DND-41 (cell line): ENCODE data around the gene NFIA.

ENCODE experiments used
- ATAC-seq: fragments of 200-7000 bp; cut with Tn5 transposase; 3 replicates; pipeline ENCODE4 v1.9.1; 2021; ENCODE audit warnings: low read depth; ENCODE audit not compliant: insufficient read depth
- DNase-seq: peaks from one replicate; pipeline ENCODE4 v3.0.0-alpha.2; 2020
- H2AFZ ChIP-seq: 2 replicates; pipeline ENCODE4 v1.6.0; 2012; ENCODE audit warnings: low read depth, low read length
- H3K27ac ChIP-seq: 2 replicates; pipeline ENCODE4 v1.5.1; 2012; ENCODE audit warnings: low read length, inconsistent platforms
- H3K27me3 ChIP-seq: fragments of 200-600 bp; sonication (generic); 2 replicates; pipeline ENCODE4 v1.6.0; 2012; ENCODE audit warnings: low read length, mild to moderate bottlenecking, inconsistent platforms; ENCODE audit not compliant: insufficient read depth, poor library complexity
- H3K36me3 ChIP-seq: 2 replicates; pipeline ENCODE4 v1.5.1; 2012; ENCODE audit warnings: low read length, inconsistent platforms; ENCODE audit not compliant: insufficient read depth
- H3K4me1 ChIP-seq: 2 replicates; pipeline ENCODE4 v1.5.1; 2012; ENCODE audit warnings: mild to moderate bottlenecking, low read length; ENCODE audit not compliant: insufficient read depth
- H3K4me2 ChIP-seq: 2 replicates; pipeline ENCODE4 v1.6.0; 2012; ENCODE audit warnings: mild to moderate bottlenecking, moderate library complexity, low read length, inconsistent platforms; ENCODE audit not compliant: insufficient read depth
- H3K4me3 ChIP-seq, 2 experiments: fragments of 200-600 bp in 1 of 2; shearing (Covaris generic) in 1 of 2; 2 replicates each; pipeline ENCODE4 v1.5.1; 2012 to 2016; ENCODE audit warnings: inconsistent platforms in 2 of 2, low read length in 2 of 2, mild to moderate bottlenecking in 2 of 2, low read depth in 1 of 2, moderate library complexity in 1 of 2
- H3K79me2 ChIP-seq: 2 replicates; pipeline ENCODE4 v1.6.0; 2012; ENCODE audit warnings: low read length, inconsistent platforms; ENCODE audit not compliant: insufficient read depth
- H3K9ac ChIP-seq: 2 replicates; pipeline ENCODE4 v1.6.0; 2012; ENCODE audit warnings: low read depth, mild to moderate bottlenecking, inconsistent platforms, low read length, moderate library complexity
- H3K9me3 ChIP-seq: 2 replicates; pipeline ENCODE4 v1.5.1; 2012; ENCODE audit warnings: low read length, moderate library complexity, mild to moderate bottlenecking, inconsistent platforms; ENCODE audit not compliant: insufficient read depth, severe bottlenecking
- H4K20me1 ChIP-seq: 2 replicates; pipeline ENCODE4 v1.6.0; 2012; ENCODE audit warnings: low read length; ENCODE audit not compliant: insufficient read depth
- CTCF ChIP-seq: IDR thresholded peaks from 2 replicates; pipeline ENCODE4 v1.5.1; 2012; ENCODE audit warnings: borderline replicate concordance, low read length, moderate library complexity, mild to moderate bottlenecking; ENCODE audit not compliant: poor library complexity, severe bottlenecking; ENCODE audit errors: extremely low read depth
- EZH2 ChIP-seq: IDR thresholded peaks from 3 replicates; pipeline ENCODE4 v1.6.1; 2012; ENCODE audit warnings: borderline replicate concordance, low read depth, mild to moderate bottlenecking, moderate library complexity, low read length, inconsistent platforms; ENCODE audit not compliant: severe bottlenecking

The NFIA gene

GRCh38 chr1:61237659-61238358 lies 155.4 kb downstream of the NFIA start:
- Histone ChIP-seq H3K36me3 (no peaks in the 10 kb centered on the region), H3K4me2 (no peak overlapping the region), H4K20me1 (no peaks in the 10 kb centered on the region), H3K4me3 (no peak overlapping the region), H2AFZ (no peak overlapping the region), H3K9ac (no peak overlapping the region), H3K9me3 (no peaks in the 10 kb centered on the region), H3K27ac (no peak overlapping the region), H3K79me2 (no peaks in the 10 kb centered on the region), H3K27me3 (no peaks in the 10 kb centered on the region), H3K4me1 (no peaks in the 10 kb centered on the region)
- TF ChIP-seq EZH2 (no peak), CTCF (no peak)
- DNase-seq (no peak), ATAC-seq (no peak)

GRCh38 chr1:61238359-61238665 lies 156.0 kb downstream of the NFIA start:
- H3K27ac ChIP-seq = no peak overlapping the region
- ATAC-seq = no peak
- TF ChIP-seq CTCF (no peak), EZH2 (no peak)

GRCh38 chr1:61240878-61241277 lies 158.5 kb downstream of the NFIA start:
- H3K36me3 ChIP-seq = no peaks in the 10 kb centered on the region
- H3K9ac ChIP-seq = no peak overlapping the region
- ATAC-seq (no peak), DNase-seq (no peak)
- no peaks in the 10 kb centered on the region for H3K27me3 ChIP-seq
- H3K4me3 ChIP-seq = no peak overlapping the region
- H4K20me1 ChIP-seq = no peaks in the 10 kb centered on the region
- H2AFZ ChIP-seq = no peak overlapping the region
- H3K9me3 ChIP-seq = no peaks in the 10 kb centered on the region
- H3K27ac ChIP-seq = no peak overlapping the region
- no peaks in the 10 kb centered on the region for H3K4me1 ChIP-seq
- TF ChIP-seq EZH2 = no peak
- TF ChIP-seq CTCF = no peak
- no peak overlapping the region for H3K4me2 ChIP-seq
- no peaks in the 10 kb centered on the region for H3K79me2 ChIP-seq

More at GRCh38 chr1:61238359-61238665, 156.0 kb downstream of the NFIA start:
- Histone ChIP-seq H3K9ac (no peak overlapping the region), H3K27me3 (no peaks in the 10 kb centered on the region), H3K4me1 (no peaks in the 10 kb centered on the region), H3K9me3 (no peaks in the 10 kb centered on the region), H3K4me2 (no peak overlapping the region), H3K36me3 (no peaks in the 10 kb centered on the region), H3K4me3 (no peak overlapping the region), H2AFZ (no peak overlapping the region), H3K79me2 (no peaks in the 10 kb centered on the region), H4K20me1 (no peaks in the 10 kb centered on the region)
- no peak for DNase-seq

GRCh38 chr1:61241411-61241838 lies 159.1 kb downstream of the NFIA start:
- H3K4me3 ChIP-seq = no peak overlapping the region
- H3K9ac ChIP-seq = no peak overlapping the region
- no peaks in the 10 kb centered on the region for H3K9me3 ChIP-seq
- no peak overlapping the region for H3K4me2 ChIP-seq
- no peak overlapping the region for H2AFZ ChIP-seq
- no peak for ATAC-seq
- H3K79me2 ChIP-seq = no peaks in the 10 kb centered on the region
- no peaks in the 10 kb centered on the region for H3K27me3 ChIP-seq
- TF ChIP-seq EZH2 = no peak
- no peak for TF ChIP-seq CTCF
- no peak overlapping the region for H3K27ac ChIP-seq
- DNase-seq = no peak
- H3K36me3 ChIP-seq = no peaks in the 10 kb centered on the region
- no peaks in the 10 kb centered on the region for H4K20me1 ChIP-seq
- H3K4me1 ChIP-seq = no peaks in the 10 kb centered on the region
